Stromal cell of bone marrow (primary cell): ENCODE data around the gene NTM.
"Not testable (repeated sequence)": the region's sequence is repeated elsewhere in the genome, so short reads cannot be mapped to it uniquely, and the experiment has no call there.

Experiments
- DNase-seq: peaks from one replicate; pipeline ENCODE4 v3.0.0-alpha.2; 2012; ENCODE audit warnings: low read depth

NTM gene

DNA sequence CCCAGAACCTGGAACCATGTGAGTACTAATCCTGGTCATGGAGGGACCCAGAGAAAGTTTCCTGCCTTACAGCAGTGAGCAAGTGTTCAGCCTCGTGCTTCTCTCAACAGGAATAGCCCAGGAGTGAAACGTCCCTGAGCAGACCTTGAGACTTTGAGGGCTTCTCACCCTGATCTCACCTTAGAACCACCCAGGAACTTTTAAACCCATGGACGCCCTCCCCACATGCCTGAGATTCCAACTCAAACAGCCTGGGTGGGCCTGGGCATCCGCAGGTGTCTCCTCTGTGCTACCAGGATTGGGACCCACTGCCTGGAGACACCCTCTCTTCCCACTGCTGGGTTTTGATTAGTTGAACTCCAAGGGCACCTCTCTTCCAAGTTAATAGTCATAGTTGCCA is 297.2 kb downstream of the NTM start:
- DNase-seq = no peak

DNA sequence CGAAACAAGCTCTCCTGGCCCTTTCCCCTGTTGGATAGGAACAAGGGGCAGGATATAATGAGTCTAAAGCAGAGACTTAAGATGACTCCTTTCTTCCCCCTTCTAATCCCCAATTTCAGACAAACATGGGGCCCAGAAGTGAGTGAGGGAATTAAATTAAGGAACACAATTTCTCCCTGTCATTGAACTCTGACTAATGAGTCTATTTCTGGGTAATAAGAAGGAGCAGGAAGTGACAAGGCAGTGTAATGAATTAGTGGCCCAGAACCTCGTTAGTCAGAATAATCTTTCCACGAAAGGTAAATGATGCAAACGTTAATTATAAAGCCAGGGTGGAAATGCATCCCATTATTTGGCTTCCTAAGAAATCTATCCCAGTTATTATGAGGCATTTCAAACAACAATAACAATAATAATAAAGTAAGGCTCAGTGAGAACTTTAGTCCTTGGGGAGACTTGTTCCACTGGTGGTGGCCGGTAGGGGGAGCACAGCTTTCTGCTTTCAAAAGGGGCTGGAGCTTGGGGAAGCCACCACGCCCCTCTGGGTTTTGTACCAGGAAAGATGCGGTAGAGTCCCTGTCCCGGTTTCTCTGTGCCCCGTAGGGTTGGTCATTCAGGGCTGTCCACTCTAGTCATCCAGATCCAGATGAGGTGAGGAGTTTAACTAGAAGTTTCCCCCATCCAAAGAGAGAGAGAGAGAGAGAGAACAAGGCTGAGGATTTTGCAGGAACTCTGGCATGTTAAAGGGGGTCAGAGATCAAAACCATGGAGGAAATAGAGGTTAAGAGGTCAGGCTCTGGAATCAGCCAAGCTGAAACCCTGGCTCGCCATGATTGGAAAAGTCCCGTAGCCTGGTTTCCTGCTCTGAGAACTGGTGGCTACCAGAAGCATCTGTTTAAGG is 298.3 kb downstream of the NTM start:
- DNase-seq = no peak

DNA sequence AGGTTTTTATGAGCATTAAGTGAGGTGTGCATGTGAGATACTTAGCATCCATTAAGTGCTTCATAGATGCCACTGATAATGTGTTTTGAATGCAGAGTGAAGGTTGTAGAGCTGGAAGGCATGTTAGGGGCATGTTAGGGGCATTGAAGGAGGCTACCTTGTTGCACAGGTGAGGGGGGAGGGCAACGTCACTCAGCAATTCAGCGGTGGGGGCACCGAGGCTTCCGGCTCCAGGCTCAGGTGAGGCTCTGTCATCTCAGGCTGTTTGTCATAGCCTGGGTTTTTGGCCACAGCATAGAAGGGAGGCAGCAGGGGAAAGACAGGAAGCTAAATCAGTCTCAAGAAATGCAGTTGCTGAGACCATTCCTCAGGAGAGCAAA is 299.0 kb downstream of the NTM start:
- no peak for DNase-seq

GRCh38 chr11:131670876-131671275 is 300.5 kb downstream of the NTM start:
- no peak for DNase-seq

GRCh38 chr11:131671320-131671719 is 300.9 kb downstream of the NTM start:
- DNase-seq = no peak

DNA sequence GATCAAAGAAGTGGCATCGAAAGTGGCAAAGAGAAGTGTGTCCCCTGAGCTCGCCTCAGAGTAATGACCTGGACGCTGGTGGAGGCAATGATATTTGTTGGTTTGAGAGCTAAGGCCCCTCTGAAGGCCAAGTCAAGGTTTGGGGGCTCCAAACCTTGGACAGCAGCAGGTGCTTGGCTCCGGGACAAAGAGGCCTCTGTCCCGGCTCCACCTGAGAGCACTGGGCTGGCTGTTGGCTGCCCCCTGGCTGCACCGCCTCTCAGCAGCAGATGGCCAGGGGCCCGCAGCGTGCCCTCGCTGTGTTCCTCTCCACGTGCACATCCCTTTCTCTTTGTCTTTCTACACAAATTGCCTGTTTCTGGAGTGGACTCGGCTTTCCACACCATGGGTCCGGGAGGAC is 301.3 kb downstream of the NTM start:
- DNase-seq = no peak

- DNase-seq = no peak
These were observed 301.8 kb downstream of the NTM start for GRCh38 chr11:131672191-131672590.

DNA sequence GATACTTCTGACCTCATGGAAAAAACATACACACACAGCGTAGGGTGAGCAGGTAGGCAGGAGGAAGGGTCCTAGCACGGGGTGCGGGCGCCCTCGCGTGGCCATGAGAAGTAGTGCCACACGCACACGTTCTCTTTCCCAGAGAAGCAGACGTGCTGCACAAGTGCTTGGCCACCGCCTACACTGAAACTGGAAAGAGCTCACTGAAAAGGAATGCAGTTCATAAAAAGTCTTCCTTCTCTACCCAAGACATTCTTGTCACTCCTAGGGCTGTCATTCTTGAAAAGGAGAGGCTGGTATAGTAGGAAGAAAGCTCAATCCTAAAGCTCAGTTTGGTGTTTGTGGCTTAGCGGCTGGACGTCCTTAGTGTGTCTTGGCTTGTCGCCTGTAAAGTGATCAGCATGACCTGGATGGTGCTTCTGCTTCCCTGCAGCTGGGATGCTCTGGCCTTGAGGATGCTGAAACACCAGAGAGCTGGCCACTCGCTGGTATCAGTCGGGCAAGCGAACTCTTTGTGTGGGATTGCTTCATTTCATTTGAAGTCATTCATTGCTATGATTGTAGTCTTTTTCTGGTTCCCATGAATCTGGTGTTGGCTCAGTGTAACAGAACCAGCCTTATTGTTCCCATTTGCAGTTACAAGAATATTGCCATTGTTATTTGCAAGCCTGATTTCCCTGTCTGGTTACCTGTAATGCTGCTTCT is 303.8 kb downstream of the NTM start:
- peak; percentile 63 for DNase-seq

DNA sequence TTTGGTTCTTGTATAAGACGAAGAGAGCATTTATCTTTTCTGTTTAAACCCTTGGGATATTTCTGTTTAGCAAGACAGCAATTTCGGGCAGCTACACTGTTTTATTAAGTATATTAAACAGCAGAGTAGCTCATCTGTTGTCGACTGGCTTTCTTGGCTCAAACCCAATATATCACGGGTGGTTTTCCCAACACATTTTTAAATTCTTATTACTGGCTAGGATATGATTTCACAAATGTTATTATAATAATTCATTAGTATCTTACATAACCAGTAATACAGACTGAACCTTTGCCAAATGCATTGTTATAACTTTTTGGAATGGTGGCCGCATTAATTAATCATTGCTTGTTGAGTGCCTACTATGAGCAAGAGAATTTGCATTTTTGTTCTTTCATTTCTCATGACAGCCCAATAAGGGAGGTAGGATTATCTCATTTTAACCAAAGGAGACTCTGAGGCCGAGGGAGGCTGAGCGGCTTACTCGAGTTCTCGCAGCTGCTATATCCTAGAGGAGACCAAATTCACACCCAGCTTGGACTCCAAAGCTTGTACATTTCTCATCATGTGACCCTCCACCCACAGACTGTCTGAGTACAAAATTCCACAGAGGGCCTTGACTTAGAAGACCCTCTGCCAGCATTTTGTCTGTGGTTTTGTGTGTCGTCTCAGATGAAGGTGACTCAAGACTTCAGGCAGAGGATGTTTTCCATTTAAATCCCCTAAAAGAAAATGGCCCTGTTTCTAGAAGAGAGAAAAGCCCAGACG is 304.9 kb downstream of the NTM start:
- DNase-seq = no peak

- DNase-seq = no peak
These were observed 307.5 kb downstream of the NTM start for GRCh38 chr11:131677828-131678470.

DNA sequence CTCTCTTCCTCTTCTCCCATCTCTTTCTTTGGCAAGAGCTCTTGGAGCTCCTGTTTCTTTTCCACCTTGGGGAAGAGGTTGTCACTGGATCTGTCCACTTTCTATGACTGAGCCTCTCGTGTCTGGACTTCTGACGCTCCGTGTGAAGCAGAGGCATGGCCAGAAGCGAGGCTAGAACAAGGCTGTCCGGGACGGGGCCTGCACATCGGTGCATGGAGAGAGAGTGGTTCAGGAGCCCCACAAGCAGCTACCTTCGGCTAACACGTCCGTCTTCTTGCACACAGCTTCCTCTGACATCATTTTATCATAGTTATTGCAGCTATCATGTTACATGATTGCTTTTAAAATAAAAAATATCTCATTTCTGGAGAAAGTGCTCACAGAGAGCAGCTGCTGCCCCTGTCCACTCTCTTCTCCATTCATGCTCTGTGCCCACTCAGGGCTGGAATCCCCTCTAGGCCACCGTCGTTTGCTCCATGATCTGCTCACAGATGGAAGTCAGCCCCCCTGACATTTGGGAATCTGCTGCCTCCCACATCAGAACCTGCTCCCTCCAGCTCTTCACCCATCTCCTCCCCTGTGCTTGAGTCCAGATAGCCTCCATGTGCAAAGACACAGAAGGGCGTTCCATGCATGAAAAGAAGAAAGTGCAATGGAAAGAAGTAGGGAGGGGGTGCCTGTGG is 308.4 kb downstream of the NTM start:
- DNase-seq = no peak

- DNase-seq = not testable (repeated sequence)
These were observed 310.0 kb downstream of the NTM start for GRCh38 chr11:131680448-131680847.

GRCh38 chr11:131681920-131682319 is 311.5 kb downstream of the NTM start:
- DNase-seq = no peak

DNA sequence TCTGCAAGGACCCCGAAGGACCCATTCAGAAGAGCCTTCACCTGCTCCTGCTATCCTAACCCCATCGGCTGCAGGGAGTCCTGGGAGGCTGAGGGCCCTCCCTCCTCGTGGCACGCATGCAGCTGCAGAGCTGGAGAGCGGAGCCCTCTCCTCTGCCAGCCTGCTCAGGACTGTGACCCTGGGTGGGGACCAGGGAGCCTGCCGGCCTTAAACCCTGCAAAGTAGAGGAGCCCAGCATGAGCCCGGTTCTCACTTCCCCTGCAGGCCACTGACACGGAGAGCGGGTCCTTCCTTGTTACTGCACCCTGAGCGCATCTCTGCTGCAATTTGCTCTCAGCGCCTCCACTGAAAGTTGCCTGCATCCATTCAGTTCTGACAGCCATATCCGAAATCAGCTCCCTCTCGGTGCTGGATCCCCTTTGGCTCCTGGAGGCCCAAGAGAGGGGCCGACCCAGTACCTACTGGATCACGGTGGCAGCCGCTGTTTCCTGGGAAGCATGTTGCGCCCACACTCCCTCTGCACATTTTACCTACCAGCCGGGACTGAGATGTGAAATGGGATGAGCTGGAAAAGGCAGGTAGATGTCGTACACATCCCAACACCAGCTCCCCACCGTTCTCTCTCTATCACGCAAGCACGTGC is 312.1 kb downstream of the NTM start:
- DNase-seq = no peak

- DNase-seq = no peak
These were observed 312.7 kb downstream of the NTM start for GRCh38 chr11:131683131-131683530.

DNA sequence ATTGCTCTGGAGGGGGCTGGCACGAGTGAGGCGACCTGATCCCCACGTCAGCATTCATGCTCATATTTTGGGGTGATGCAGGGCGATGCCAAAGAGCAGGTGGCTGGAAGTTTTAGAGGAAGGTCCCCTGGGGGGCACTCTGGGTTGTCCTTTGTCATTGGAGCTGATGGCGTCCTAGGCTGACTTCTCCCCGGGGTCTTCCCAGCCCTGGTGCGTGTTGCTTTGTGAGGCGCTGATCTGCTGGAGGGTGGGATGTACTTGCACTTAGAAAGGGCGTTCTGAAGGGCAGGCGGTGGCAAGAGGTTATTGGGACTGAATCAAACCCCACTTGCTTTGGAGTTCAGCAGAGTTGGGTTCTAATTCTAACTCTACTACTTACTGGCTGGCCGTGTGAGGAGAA is 313.3 kb downstream of the NTM start:
- no peak for DNase-seq

GRCh38 chr11:131684111-131685060 is 314.0 kb downstream of the NTM start:
- DNase-seq = no peak

DNA sequence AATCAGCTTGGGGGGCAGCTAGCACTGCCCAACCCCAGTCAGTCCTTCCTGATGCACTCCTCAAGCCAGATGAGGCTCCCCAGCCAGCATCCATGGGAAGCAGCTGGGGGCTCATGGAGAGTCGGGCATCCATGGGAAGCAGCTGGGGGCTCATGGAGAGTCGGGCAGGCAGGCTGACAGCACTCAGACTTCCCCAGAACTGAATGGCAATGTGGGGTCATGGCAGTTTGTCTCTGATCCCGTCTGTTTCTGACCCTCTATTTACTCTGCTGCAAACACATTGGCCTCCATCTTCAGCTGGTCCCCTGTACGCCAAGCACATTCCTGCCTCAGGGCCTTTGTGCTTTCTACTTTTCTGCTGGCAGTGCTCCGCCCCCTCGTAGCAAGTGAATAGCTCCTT is 314.8 kb downstream of the NTM start:
- no peak for DNase-seq

DNA sequence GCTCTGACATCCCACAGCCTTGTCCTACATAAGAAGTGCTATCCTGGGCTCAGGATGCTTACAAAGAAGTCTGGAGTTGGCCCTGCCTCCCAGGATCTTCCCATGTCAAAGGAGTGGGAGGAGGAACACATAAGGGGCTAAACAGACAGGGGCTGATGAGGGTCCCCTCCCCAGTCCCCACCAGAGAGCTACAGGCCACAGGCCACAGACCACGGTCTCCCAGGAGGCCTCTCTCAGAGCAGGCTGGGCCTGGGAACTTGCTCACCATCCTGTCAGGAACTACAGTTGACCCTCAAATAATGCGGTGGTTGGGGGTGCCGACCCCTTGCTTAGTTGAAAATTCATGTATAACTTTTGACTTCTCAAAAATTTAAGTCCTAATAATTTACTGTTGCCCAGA is 315.5 kb downstream of the NTM start:
- DNase-seq = no peak

- no peak for DNase-seq
These were observed 316.4 kb downstream of the NTM start for GRCh38 chr11:131686836-131687235.
